ENCODE measurements around the gene LMTK3. TPM values are rescaled to one million over a fixed set of nuclear protein-coding genes. Genes with fewer than 3 reads are reported as not detected.

Gene LMTK3
- total and polyA plus RNA-seq, 2 of the 13 experiments (the other 11 are each of a cell fraction or from before 2014, with no cell fraction given) = 0.18 to 0.29 TPM

DNA sequence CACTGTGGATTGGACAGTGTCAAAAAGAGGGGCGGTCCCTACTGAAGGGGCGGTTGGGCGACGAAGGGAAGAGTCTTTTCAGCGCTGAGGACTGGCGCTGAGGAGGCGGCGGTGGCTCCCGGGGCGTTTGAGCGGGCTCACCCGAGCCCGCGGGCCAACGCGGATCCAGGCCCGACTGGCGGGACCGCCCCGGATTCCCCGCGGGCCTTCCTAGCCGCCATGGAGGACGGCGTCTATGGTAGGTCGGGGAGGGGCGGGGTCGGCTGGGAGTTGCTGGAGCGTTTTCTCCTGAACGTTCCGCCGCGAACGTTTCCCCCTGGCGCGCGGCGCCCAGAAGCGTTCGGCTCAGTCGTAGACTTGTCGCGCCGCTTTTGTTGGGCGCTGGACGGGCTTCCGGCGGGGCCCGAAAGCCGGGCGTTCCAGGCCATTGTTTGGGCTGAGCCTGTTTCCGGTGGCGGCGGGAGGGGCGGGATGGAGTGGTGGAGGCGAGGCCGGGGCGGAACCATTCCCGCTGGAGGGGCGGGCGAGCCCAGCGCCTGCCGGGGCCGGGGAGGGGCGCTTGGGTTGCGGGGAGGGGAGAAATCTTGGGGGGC, 42.2 kb downstream of the LMTK3 start, which contains the start of gene CYTH2 (continued):
- peak; percentile 39; the same call in 1 of the 2 replicates for TF ChIP-seq ZNF839 (CRISPR knock-in tag; IDR thresholded peaks at IDR 0.05; ENCODE audit: borderline replicate concordance)
- TF ChIP-seq SSRP1 (CRISPR knock-in tag; IDR thresholded peaks at IDR 0.05) = no peak
- TF ChIP-seq, protein P1, sequence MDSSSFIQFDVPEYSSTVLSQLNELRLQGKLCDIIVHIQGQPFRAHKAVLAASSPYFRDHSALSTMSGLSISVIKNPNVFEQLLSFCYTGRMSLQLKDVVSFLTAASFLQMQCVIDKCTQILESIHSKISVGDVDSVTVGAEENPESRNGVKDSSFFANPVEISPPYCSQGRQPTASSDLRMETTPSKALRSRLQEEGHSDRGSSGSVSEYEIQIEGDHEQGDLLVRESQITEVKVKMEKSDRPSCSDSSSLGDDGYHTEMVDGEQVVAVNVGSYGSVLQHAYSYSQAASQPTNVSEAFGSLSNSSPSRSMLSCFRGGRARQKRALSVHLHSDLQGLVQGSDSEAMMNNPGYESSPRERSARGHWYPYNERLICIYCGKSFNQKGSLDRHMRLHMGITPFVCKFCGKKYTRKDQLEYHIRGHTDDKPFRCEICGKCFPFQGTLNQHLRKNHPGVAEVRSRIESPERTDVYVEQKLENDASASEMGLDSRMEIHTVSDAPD (CRISPR knock-in tag; IDR thresholded peaks at IDR 0.05) = no peak
- TF ChIP-seq, protein P2, sequence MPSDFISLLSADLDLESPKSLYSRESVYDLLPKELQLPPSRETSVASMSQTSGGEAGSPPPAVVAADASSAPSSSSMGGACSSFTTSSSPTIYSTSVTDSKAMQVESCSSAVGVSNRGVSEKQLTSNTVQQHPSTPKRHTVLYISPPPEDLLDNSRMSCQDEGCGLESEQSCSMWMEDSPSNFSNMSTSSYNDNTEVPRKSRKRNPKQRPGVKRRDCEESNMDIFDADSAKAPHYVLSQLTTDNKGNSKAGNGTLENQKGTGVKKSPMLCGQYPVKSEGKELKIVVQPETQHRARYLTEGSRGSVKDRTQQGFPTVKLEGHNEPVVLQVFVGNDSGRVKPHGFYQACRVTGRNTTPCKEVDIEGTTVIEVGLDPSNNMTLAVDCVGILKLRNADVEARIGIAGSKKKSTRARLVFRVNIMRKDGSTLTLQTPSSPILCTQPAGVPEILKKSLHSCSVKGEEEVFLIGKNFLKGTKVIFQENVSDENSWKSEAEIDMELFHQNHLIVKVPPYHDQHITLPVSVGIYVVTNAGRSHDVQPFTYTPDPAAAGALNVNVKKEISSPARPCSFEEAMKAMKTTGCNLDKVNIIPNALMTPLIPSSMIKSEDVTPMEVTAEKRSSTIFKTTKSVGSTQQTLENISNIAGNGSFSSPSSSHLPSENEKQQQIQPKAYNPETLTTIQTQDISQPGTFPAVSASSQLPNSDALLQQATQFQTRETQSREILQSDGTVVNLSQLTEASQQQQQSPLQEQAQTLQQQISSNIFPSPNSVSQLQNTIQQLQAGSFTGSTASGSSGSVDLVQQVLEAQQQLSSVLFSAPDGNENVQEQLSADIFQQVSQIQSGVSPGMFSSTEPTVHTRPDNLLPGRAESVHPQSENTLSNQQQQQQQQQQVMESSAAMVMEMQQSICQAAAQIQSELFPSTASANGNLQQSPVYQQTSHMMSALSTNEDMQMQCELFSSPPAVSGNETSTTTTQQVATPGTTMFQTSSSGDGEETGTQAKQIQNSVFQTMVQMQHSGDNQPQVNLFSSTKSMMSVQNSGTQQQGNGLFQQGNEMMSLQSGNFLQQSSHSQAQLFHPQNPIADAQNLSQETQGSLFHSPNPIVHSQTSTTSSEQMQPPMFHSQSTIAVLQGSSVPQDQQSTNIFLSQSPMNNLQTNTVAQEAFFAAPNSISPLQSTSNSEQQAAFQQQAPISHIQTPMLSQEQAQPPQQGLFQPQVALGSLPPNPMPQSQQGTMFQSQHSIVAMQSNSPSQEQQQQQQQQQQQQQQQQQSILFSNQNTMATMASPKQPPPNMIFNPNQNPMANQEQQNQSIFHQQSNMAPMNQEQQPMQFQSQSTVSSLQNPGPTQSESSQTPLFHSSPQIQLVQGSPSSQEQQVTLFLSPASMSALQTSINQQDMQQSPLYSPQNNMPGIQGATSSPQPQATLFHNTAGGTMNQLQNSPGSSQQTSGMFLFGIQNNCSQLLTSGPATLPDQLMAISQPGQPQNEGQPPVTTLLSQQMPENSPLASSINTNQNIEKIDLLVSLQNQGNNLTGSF (CRISPR knock-in tag; IDR thresholded peaks at IDR 0.05) = peak; percentile 55; the same call in 1 of the 2 replicates
- TF ChIP-seq NR2F1 (CRISPR knock-in tag; IDR thresholded peaks at IDR 0.05) = no peak
- TF ChIP-seq ZFP90 (CRISPR knock-in tag; IDR thresholded peaks at IDR 0.05; ENCODE audit: borderline replicate concordance) = peak; percentile 64; the same call in 1 of the 2 replicates
- TF ChIP-seq, protein P3, sequence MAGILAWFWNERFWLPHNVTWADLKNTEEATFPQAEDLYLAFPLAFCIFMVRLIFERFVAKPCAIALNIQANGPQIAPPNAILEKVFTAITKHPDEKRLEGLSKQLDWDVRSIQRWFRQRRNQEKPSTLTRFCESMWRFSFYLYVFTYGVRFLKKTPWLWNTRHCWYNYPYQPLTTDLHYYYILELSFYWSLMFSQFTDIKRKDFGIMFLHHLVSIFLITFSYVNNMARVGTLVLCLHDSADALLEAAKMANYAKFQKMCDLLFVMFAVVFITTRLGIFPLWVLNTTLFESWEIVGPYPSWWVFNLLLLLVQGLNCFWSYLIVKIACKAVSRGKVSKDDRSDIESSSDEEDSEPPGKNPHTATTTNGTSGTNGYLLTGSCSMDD (CRISPR knock-in tag; IDR thresholded peaks at IDR 0.05) = no peak
- TF ChIP-seq ZNF572 (CRISPR knock-in tag; IDR thresholded peaks at IDR 0.05) = no peak
- TF ChIP-seq HHEX (CRISPR knock-in tag; IDR thresholded peaks at IDR 0.05) = no peak
- no peak for TF ChIP-seq GZF1 (CRISPR knock-in tag; IDR thresholded peaks at IDR 0.05)
- TF ChIP-seq RAD21 (CRISPR knock-in tag; IDR thresholded peaks at IDR 0.05) = peak; percentile 68
- TF ChIP-seq ZNF354B (CRISPR knock-in tag; IDR thresholded peaks at IDR 0.05) = no peak
- peak; percentile 81 for TF ChIP-seq ZMAT3 (CRISPR knock-in tag; conservative IDR thresholded peaks at IDR 0.05)
- TF ChIP-seq SNAI1 (CRISPR knock-in tag; IDR thresholded peaks at IDR 0.05; ENCODE audit: borderline replicate concordance) = no peak
- no peak for TF ChIP-seq ZNF180 (CRISPR knock-in tag; IDR thresholded peaks at IDR 0.05; ENCODE audit: borderline replicate concordance, low read depth)
- no peak for TF ChIP-seq ONECUT2 (CRISPR knock-in tag; IDR thresholded peaks at IDR 0.05)
- TF ChIP-seq TAF15 (IDR thresholded peaks at IDR 0.05; ENCODE audit: low read depth, low read length, poor library complexity, severe bottlenecking) = no peak
- TF ChIP-seq, protein P4, sequence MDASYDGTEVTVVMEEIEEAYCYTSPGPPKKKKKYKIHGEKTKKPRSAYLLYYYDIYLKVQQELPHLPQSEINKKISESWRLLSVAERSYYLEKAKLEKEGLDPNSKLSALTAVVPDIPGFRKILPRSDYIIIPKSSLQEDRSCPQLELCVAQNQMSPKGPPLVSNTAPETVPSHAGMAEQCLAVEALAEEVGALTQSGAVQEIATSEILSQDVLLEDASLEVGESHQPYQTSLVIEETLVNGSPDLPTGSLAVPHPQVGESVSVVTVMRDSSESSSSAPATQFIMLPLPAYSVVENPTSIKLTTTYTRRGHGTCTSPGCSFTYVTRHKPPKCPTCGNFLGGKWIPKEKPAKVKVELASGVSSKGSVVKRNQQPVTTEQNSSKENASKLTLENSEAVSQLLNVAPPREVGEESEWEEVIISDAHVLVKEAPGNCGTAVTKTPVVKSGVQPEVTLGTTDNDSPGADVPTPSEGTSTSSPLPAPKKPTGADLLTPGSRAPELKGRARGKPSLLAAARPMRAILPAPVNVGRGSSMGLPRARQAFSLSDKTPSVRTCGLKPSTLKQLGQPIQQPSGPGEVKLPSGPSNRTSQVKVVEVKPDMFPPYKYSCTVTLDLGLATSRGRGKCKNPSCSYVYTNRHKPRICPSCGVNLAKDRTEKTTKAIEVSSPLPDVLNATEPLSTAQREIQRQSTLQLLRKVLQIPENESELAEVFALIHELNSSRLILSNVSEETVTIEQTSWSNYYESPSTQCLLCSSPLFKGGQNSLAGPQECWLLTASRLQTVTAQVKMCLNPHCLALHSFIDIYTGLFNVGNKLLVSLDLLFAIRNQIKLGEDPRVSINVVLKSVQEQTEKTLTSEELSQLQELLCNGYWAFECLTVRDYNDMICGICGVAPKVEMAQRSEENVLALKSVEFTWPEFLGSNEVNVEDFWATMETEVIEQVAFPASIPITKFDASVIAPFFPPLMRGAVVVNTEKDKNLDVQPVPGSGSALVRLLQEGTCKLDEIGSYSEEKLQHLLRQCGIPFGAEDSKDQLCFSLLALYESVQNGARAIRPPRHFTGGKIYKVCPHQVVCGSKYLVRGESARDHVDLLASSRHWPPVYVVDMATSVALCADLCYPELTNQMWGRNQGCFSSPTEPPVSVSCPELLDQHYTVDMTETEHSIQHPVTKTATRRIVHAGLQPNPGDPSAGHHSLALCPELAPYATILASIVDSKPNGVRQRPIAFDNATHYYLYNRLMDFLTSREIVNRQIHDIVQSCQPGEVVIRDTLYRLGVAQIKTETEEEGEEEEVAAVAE (CRISPR knock-in tag; IDR thresholded peaks at IDR 0.05; ENCODE audit: borderline replicate concordance) = 0 out of 2 replicates have a peak, but pooled peaks have one; percentile 39

Measured in HepG2 (cell line).